ENCODE measurements around the gene CTU2.

CTU2 gene

DNA sequence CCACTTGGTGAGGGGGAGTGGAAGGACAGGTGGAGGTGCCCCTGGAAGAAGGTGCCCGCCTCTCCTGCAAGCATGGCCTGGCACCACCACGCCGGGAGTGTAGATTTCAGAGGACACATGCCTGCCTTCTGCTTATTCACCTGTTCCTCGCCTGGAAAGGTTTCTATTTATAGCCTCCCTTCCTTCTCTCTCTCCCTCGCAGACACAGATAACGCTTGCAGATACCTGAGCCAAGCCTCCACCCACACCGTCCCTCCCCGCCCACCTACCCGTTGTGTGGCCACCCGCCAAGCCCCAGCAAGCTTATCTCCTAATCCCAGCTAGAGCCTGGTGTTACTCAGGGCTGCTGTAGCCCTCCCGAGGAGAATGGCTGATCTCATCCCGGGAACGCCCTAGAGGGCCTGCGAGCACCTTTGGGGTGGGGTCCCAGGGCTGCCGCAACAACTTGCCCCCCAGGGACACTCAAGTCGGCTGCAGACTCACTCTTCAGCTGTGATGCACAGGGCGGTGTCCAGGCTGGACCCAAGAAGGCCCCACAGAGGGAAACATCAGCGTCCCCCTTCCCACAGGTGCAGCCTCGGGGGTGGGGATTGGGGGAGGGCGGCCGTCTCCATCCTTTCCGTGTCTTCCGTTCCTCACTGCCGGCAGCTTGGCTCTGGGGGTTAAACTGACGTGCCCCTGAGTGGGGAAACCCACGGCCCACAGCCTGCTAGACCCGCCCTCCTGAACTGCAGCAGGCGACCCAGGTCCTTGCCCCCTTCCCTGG is 18.1 kb upstream of the CTU2 start:
- Histone ChIP-seq H3K36me3 (no peaks in the 10 kb centered on the region), H3K9me3 (no peaks in the 10 kb centered on the region), H3K4me3 (ENCODE audit: low read depth, low read length) (no peak overlapping the region), H3K27me3 (peaks cover 36% of the 10 kb centered on the region), H3K4me1 (no peaks in the 10 kb centered on the region)
- TF ChIP-seq, protein P1, sequence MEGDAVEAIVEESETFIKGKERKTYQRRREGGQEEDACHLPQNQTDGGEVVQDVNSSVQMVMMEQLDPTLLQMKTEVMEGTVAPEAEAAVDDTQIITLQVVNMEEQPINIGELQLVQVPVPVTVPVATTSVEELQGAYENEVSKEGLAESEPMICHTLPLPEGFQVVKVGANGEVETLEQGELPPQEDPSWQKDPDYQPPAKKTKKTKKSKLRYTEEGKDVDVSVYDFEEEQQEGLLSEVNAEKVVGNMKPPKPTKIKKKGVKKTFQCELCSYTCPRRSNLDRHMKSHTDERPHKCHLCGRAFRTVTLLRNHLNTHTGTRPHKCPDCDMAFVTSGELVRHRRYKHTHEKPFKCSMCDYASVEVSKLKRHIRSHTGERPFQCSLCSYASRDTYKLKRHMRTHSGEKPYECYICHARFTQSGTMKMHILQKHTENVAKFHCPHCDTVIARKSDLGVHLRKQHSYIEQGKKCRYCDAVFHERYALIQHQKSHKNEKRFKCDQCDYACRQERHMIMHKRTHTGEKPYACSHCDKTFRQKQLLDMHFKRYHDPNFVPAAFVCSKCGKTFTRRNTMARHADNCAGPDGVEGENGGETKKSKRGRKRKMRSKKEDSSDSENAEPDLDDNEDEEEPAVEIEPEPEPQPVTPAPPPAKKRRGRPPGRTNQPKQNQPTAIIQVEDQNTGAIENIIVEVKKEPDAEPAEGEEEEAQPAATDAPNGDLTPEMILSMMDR (IDR thresholded peaks at IDR 0.05; ENCODE audit: low read depth, low read length), result no peak
- no peak for DNase-seq

DNA sequence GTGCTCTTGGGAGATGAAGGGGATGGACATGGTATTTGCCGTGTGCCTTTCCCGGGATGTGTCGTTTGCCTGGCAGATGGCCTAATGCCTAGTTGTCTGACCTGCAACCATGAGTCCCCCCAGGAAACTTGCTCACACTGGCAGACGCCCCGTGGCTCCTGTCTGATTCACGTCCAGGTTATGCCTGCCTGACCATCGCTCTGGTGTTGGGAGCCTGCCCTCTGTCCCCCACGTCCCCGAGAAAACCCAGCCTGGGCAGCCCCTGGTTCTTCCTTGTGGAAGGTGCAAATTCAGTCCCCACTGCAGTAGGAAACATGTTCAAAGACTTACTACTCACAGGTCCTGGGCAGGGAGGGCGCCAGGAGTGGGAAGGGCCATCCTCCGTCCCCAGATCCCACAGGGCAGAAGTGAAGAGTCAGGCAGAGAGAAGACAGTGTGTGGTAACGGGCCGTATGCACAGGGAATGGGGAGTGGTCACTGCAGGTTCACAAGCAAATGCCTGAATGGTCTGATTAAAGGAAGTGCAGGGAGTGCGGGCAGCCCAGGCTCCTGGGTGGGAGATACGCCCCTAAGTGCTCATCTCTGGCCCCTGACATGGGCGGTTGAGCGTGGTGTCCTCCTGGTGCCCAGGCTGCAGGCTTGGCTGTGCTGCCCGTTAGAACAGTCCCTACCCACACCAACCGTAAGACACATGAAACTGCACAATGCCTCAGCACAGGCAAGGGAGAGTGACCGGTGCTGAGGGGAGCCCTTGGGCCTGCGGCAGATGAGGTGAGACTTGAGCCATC is 15.8 kb upstream of the CTU2 start:
- no peaks in the 10 kb centered on the region for H3K36me3 ChIP-seq
- no peak overlapping the region for H3K4me3 ChIP-seq (ENCODE audit: low read depth, low read length)
- peaks cover 15% of the 10 kb centered on the region for H3K27me3 ChIP-seq
- TF ChIP-seq, protein P1 (IDR thresholded peaks at IDR 0.05; ENCODE audit: low read depth, low read length), result no peak
- no peaks in the 10 kb centered on the region for H3K4me1 ChIP-seq
- DNase-seq, result no peak
- no peaks in the 10 kb centered on the region for H3K9me3 ChIP-seq

DNA sequence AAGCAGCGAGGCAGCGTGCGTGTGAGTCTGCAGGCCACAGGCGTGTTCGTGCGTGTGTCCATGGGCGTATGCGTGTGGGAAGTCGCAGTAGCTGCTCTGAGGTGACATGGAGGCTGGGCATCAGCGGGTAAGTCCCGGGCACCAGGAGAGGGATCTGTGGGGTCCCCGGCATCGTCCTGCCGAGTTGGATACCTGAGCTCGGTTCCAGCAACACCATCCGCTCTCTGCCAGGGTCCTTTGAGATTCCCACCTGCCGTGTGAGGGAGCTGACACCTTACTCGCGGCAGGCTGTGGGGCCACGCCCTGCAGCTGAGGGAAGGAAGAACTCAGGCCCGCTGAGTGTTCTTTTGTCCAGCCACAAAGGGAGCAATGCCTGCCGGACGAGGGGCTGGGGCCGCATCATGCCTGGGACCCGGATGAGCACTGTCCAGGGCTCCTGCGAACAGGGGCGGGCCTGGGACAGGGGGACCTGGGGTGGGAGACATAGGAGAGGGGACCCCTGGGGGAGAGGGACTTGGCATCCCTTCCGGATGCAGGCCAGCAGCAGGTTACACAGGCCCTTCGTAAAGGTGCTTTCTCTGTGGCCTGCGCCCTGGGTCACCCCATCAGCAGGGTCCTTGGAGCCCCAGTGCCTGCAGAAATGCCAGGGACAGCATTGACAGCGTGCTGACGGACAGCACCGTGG is 15.0 kb upstream of the CTU2 start:
- Histone ChIP-seq H3K9me3 (no peaks in the 10 kb centered on the region), H3K4me3 (ENCODE audit: low read depth, low read length) (no peak overlapping the region), H3K4me1 (no peaks in the 10 kb centered on the region), H3K36me3 (peaks cover 4% of the 10 kb centered on the region; the same call in 1 of the 2 replicates), H3K27me3 (peaks cover 9% of the 10 kb centered on the region)
- TF ChIP-seq, protein P1 (IDR thresholded peaks at IDR 0.05; ENCODE audit: low read depth, low read length), result no peak
- DNase-seq, result no peak

DNA sequence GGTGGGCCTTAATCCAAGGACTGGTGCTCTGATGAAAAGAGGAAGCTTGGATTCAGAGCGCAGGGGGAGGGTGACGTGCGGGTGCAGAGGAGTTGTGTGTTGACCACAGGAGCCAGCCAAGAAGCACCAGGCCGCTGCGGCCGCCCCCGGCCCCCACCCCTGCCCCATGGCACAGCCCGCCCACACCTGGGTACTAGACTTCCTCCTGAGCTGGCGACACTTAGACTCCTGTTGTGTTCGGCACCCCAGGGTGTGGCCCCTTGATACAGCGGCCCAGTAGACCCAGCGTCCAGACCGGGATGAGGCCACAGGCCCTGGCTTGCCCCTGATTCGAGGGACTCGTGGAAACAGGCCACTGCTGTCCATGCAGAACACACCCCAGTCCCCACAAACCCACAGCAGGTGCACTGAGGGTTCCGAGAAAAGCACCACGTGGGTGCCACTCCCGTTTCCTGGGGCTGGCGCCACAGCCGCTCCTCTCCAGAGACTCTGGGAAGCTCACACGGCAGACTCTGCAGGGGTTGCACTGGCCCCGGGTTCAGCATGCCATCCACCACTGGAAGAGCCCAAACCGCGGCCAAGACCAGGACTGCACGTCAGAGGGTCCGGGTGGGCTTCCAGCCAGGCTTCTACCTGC is 14.3 kb upstream of the CTU2 start:
- Histone ChIP-seq H3K27me3 (peaks cover 4% of the 10 kb centered on the region), H3K4me1 (no peaks in the 10 kb centered on the region), H3K9me3 (no peaks in the 10 kb centered on the region), H3K36me3 (peaks cover 4% of the 10 kb centered on the region; the same call in 1 of the 2 replicates), H3K4me3 (ENCODE audit: low read depth, low read length) (no peak overlapping the region)
- TF ChIP-seq, protein P1 (IDR thresholded peaks at IDR 0.05; ENCODE audit: low read depth, low read length), result no peak
- no peak for DNase-seq

DNA sequence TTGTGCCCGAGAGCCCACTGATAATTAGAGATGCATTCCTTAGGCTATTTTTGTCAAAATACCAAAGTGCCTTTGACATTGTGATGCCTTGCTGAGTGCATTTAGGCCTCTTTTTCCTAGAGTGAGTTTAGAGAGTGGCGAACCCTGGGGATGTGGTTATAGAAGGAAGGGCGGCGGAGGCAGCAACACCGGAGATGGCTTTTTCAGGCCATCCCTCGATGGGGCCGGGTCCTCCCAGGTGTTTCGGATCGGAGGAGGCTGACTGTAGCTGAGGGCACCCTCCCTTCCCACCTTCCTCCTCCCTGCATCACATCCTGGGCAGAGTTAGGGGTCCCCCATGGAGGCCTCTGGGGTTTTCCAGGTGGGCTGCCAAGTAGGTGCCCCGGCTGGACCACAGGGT is 13.4 kb upstream of the CTU2 start:
- H3K36me3 ChIP-seq, result peaks cover 4% of the 10 kb centered on the region; the same call in 1 of the 2 replicates
- no peak for DNase-seq
- TF ChIP-seq, protein P1 (IDR thresholded peaks at IDR 0.05; ENCODE audit: low read depth, low read length), result no peak
- no peaks in the 10 kb centered on the region for H3K4me1 ChIP-seq
- no peak overlapping the region for H3K4me3 ChIP-seq (ENCODE audit: low read depth, low read length)
- H3K9me3 ChIP-seq, result no peaks in the 10 kb centered on the region
- no peaks in the 10 kb centered on the region for H3K27me3 ChIP-seq

Measured in BE2C (cell line).